NCI-H2227 treated with DMSO at 0.1 percent for 48 hours (cell line): ENCODE results near the gene PTTG1.

ENCODE experiments used
- DNase-seq: peaks from one replicate; lab custom pipeline; 2025; lab: John Stamatoyannopoulos, UW

The PTTG1 gene

DNA sequence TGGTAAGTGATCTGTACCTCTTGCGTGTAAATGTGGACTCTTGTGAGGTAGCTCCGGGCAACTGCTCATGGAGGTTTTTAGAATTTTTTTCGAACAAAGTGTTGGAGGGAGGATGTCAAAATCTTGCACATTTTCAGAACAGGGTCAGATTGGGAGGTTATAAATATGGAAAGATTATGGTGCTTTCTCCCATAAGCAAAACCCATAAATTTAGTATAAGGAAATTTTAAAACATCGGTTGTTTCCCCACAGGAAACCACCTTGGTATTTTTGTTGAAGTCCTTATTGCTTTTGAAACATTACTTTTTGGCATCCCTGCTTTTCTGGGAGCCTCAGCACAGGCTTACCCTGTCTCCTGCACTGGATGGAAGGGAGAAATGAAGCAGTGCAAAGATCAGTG, 33.9 kb downstream of the PTTG1 start:
- DNase-seq, result no peak

DNA sequence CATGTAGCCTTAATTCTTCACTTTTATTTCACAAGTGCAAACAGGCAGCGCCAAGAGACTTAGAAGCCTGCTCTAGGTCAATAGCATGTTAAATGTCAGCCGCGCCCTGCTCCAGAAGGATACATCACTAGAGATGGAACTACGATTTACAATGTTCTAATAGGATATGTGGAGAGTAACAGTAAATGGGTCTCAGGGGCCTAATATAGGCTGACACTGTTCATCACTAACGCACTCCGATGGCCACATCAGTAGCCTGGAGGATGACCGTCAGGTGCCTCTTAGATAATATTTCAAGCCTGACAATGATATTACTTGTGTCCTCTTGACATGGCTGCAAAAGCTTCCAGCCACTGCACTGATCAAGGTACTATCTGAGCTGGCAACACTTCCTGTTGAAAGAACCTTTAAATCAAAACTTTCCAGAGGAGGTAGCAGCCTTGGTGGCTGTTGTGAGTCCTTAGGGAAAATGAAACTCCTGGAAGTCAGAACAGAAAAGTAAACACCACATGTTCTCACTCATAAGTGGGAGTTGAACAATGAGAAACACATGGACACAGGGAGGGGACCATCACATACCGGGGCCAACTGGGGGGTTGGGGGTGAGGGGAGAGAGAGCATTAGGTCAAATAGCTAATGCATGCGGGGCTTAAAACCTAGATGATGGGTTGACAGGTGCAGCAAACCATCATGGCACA, 35.0 kb downstream of the PTTG1 start:
- DNase-seq, result no peak

DNA sequence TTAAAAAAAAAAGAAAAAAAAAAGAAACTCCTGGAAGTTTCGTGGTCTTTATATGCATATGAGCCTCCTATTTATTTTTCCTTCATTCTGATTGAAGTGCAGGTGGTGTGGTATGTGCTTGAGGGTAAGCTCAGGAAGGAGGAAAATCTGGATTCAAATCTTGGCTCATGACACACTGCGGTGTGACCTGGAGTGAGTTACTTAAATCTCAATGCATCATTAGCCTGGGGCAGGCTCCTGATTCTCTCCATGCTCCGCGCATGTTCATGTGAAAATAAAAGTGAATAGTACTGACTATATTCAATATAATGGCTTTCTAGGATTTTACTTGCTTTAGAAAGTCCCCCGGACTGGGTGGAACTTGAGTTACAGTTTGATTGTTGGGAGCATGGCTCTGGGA, 35.6 kb downstream of the PTTG1 start:
- DNase-seq, result no peak

DNA sequence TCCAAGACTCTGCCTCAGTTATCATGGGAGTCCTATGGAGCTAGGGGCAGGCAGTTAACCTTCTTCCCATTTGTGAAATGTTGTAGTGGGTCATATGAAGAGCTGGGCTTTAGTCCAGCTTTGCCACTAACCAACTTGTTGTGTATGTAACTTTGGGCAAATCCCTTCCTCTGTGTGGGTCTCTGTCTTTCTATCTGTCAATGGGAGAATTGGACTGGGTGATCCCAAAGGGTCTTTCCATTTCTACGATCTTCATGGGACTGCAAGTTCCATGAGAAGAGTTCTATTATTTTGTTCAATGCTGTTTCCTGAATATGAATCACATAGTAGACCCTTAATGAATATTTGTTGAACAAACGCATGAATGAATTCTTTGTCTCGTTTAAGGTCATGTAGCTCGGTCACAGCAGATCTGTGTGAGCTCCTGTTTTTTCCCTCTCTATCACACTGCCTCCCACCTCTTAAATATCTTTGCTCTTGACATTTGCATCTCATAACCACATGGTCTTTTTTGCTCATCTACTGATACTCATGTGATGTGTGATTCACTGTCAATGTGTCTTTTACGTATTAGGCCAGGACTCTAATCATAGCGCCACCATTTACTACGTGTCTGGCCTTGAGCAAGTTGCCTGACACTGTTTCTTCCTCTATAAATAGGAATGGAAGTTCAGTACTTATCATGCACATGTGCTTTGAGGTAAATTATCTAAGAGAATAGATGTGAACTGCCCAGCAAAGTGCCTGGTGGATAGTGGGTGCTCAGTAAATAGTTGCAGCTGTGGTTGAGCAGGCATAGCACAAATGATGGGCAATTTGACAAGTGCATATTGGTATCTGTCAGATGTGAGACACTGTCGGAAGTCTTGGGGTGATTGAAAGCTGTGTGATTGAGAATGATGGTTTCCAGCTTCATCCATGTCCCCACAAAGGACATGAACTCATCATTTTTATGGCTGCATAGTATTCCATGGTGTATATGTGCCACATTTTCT, 37.4 kb downstream of the PTTG1 start:
- no peak for DNase-seq

DNA sequence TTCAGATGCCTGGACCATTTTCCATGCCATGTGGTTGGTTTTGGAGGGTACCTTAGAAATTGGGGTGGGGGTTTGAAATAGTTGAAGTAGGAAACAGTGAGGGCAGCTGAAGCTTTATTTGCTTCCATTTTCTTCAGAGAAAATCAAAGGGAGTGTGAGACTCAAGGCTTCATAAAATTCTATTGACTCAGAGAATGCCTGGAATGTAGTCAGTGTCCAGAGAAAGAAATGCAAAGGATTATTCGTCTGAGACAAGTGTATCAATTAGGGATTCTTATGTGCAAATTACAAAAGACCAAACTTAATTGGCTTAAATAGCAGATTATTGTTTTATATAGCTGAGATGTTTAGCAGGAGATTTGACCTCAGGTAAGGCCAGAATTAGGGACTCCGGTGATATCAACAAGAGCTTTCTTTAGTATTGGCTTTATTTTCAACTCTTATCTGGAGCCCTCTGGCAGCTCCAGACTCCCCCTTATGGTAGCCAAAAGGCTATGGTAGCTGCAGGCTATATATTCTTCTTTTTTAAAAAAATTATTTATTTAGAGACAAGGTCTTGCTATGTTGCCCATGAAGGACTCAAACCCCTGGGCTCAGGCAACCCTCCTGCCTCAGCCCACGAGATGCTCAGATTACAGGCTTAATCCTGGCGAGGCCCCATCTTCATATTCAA, 38.9 kb downstream of the PTTG1 start:
- DNase-seq, result no peak

DNA sequence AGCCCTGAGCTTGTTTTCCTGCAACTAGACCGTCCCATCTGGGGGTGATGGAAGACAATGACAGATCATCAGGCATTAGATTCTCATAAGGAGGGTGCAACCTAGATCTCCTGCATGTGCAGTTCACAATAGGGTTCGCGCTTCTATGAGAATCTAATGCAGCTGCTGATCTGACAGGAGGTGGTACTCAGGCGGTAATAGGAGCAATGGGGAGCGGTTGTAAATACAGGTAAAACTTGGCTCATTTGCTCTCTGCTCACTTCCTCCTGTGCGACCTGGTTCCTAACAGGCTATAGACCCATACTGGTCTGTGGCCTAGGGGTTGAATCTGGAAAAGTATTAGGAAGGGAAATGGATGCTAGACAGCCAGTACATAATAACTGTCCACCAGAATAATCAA, 39.7 kb downstream of the PTTG1 start:
- no peak for DNase-seq

DNA sequence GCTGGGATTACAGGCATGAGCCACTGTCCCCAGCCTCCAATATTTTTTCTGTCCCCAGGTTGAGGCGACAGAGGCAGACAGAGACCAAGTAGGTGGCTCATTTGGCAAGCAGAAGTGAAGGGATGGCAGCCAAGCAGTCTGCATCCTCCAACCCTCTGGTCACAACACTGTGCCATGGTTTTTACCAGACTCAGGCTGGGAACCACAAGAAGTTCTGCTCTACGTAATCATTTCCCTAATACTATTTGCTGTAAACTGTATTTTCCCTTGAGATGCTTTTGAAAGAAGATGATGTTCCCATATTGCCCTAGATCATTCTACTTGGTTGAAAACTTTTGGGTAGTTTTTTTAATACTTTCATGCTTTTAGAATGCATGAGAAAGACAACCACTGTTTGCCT, 40.5 kb downstream of the PTTG1 start:
- DNase-seq, result no peak

DNA sequence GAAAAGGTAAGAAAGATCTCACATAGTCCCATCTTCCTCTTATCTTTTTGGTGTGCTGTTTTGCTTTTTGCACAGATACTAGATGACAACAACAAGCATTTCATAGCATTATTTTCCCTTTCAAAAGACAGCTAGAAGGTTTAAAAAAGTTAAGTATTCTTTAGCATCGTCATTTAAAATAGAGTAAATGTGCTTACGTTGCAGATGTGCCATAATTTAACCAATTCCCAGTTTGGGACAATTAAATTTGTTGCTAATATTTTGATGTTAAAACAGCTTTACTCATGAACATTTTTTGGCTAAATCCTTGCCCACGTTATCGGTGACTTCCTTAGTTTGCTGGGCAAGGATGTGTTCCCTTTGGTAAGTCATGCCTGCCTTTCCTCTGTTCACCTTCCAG, 41.6 kb downstream of the PTTG1 start:
- no peak for DNase-seq

DNA sequence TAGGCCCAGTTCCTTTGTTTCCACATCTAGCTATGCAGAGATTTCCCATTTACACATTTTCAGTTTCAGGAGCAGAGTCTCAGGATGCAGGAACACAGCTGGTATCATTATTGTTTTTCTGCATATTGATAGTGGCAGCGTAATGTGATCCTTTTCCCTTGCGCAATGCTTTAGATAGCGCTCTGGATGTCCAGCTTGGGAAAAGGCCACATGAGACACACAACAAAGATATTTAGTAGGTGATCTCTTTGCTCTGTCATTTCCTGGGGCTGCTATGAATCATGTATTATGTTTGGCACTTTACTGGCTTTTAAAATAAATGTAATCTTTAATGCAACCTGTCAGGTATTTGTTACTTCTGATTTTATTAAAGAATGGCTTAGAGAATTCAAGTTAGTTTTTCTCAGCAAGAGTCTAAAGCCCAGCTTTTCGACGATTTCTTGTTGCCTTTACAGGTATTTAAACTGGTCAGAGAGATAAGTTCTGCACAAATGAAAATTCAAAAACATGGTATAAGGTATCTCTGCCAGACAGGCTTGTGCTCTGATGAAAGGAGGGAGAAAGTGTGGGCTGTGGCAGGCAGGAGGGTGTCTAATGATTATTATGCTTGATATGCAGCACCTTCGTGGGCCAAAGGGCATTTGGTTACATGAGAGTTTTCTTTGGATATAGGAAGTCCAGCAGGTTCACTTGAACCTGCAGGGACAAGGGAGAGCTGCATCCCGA, 42.2 kb downstream of the PTTG1 start:
- no peak for DNase-seq

DNA sequence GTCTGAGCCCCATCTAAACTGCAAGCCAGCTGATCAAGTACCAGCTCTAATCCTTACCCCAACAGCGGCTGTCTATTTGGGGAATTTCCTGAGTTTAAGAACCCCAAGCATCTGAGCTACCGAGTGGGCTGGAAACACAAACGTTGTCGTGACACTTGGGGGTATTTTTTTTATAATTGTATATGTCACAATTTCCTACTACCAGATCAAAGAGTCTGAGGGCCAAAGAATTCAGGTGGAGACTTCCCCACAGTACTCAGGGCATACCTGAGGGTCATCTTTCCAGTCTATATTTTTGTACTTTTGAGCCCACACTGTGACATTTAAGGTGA, 42.8 kb downstream of the PTTG1 start:
- DNase-seq, result no peak

DNA sequence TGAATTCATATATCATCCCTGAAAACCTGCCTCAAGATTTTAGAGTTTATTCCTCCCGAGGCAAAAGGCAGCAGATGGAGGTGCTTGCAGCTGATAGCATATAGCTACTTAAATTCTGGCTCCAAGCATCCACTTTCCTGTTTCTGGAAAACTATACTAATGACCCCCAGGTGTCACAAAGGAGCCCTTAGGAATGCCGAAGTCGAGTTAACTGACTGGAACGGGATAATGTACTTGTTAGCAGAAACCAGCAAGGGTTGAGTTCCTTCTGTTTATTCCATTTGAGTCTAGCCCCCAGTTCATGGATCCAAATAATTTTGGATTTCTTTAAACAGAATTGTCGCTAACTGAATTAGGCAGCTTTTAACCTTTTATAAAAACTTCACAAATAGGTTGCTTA, 44.5 kb downstream of the PTTG1 start:
- no peak for DNase-seq

DNA sequence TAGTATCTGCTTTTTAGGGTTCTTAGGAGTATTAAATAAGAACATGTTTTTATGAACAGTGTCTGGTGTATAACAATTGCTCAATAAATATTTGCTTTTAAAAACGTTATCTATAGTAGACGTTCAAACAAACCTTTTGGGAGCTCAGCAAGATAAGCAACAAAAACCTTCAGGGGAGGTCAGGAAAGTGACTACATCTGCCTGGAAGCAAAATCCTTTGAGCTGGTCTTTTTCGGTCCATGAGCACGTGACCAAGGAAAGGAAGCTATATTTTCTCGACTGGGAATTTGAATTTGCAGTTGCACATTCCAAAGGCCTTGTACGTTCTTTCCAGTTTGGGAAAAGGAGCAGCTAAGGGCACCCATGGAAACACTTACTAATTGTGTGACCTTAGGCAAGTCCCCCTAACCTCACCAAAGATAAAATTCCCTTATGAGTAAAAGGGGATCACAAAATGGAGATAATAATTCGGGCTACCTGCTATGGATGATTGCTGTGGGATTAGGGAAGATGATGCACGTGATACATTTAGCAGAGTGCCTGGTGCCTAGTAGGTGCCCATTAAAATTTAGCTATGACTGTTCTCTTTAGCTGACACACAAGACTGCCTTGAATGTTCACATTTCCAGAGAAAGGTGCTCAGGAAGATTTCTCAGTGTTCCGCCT, 45.4 kb downstream of the PTTG1 start:
- no peak for DNase-seq

DNA sequence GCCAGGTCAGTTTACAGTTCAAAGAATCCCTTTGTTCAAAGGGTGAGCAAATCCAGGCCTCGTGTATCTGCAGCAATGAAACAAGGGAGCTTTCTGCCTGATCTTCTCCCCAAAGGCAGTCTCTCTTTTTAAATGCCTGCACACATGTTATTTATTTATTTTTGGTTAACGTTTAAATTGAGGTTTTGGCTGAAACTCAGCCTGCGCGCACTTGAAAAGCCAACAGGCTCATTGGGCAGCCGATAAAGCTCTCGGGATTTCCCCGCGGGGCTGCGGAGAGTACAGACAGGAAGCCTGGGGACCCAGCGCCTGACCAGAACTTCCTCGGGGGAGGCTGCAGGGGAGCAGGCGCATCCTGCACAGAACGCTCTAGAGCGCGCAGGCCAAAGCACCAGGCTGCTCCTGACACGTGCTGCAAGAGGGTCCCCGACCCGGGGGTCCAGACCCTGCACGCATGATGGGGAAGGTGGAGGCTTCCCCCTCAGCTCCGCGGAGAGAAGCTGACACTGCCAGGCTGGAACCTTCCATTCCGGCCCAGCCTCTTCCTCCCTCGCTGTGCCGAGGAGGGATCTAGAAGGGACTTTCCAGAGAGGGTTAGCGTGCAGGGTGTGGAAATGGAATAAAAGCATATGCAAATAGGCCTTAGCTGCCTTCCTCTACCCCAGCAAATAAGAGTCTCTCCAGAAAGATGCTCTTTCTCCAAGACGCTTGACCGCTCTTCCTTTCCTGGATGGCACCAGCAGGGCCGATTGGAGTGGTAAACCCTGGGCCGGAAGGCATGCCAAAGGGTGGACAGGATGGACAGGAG, 46.1 kb downstream of the PTTG1 start:
- DNase-seq, result no peak

DNA sequence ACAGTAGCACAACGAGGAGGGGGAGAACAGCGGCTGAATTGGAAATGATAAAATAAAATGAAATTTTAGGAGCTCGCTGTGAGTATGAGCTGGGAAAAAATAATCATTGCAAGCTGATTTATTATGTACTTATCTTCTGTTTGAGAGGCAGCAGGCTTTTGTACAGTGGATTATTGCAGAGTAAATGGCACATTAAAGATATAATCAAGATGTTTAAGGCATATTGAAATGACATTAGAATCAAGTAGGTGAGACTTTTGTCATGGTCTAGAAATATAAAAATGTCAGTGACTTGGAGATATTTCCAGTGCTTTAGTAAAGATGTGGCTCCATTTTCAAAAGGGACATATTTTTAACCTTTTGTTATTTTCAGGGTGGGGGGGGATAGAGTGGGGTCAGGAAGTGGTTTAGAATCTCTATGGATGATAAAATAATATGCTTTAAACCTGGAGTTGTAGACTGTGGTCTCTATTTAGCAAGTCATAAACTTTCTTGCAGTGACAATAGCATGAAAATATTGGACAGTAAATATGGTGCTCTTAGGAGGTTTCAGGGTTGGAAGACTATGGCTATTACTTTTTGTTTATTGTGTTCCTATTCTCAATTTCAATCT, 46.8 kb downstream of the PTTG1 start:
- no peak for DNase-seq

DNA sequence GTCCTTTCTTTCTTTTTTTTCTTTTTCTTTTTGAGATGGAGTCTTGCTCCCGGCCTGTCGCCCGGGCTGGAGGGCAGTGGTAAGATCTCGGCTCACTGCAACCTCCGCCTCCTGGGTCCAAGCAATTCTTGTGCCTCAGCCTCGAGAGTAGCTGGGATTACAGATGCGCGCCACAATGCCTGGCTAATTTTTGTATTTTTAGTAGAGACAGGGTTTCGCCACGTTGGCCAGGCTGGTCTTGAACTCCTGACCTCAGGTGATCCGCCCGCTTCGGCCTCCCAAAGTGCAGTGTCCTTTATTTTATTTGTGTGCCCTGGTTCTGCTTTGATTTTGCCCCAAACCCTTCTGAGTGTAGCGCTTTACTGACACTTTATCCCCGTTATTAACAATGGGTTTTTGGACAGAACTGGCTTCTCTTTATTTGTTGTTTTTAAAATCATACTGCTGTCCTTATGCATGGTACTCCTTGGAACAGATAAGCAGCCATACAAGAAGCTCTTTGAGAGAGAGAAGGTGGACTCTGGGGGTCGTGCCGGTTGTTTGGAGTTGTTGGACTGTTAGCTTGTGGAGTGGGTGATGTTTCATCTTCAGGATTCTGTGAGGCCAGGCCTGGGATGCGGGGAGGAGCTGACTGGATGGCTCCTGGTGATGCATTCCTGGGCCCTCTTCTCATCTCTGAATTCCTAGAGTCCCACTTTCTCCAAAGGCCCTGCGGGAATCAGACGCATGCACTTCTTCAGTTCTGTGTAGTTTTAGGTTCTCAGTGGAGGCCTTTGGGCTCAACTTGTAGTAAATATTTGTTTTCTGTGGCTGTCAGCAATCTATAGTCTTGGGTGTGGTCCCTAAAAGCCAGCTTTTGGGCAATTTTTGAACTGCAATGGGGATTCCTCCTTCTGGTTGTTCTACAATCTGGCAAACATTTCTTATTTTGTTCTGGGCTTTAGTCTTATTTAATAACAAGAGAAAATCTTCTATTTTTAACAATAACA, 47.8 kb downstream of the PTTG1 start:
- DNase-seq, result no peak

DNA sequence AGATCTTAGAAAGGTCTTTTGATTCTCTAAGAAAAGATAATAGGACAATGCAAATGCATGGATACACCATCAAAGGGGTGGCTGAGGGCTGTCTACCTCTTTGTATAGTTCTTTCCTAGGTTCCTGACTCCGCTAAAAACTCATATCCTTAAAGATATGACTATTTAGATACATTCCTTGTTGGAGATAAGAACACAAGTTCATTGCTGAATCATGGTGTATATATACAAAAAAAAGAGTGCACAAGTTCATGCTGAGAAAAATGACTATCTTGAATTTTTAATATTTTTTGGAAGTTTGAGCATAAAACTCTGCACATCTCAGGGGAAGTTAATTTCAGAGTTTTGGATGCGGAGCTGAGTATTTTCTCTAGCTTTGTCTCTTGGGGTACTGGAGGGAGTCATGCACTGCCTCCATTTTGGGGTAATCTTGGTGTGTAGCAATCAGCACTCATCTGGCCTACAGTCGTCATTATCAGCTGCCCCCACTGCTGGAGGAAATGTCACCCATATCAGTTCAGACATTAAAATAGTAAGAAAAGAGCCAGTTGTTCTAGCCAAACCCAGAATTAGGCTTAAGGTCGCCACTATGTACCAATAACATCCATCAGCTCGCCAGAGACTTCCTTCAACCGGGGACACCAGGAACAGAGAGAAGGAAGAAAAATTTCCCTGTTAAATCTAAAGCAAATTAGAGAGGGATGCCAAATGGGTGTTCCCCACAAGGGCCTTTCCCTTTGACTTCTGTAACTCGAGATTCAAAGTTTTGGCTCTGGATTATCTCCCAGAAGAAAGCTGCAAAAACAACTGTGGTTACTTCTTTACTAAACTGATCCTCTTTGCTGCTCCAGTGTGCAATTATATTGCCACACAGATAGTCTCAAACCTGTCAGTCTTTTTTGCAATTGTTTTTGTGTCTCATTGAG, 49.0 kb downstream of the PTTG1 start:
- no peak for DNase-seq

DNA sequence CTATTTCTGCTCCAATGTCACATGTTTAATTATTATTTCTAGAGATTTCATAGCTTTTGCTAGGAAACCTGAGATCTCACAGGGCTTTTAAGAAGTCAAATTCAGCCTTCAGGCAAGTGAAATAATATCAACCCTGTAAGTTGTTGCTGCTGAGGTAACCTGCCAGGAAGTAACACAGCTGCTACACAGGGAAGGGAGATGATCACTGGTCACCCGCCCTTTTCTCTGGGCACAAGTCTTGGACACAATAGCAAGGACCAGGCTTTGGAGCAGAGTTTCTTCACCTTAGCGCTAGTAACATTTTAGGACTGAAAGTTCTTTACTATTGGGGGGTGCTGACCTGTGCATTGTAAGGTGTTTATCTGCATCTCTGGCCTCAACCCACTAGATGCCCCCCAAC, 50.1 kb downstream of the PTTG1 start:
- no peak for DNase-seq

DNA sequence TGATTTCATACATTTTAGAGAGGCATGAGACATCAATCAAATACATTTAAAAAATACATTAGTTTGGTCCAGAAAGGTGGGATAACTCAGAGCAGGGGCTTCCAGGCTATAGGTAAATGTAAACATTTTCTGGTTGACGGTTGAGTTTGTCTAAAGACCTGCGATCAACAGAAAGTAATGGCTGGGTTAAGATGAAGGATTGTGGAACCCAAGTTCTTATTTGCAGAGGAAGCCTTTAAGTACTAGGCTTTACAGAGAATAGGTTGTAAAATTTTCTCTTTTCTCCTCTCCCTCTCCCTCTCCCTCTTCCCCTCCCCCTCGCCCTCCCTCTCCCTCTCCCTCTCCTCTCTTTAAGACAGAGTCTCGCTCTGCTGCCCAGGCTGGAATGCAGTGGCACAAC, 50.8 kb downstream of the PTTG1 start:
- no peak for DNase-seq
